Measurements from ENCODE around the gene FOXP1. TPM values are rescaled to one million over a fixed set of nuclear protein-coding genes. Genes with fewer than 3 reads are reported as not detected.

FOXP1 gene
- total and polyA plus RNA-seq, 2 of the 13 experiments (the other 11 are each of a cell fraction or from before 2014, with no cell fraction given): 40.4 to 59.0 TPM

GRCh38 chr3:71432044-71432975 is 151.2 kb downstream of the FOXP1 start:
- Histone ChIP-seq H2AFZ (ENCODE audit: low read length) (no peak overlapping the region), H3K9ac (ENCODE audit: insufficient read depth, low read depth, low read length) (no peak overlapping the region), H3K9me3 (ENCODE audit: low read length) (no peaks in the 10 kb centered on the region), H3K4me3 (replicated peaks in 1 of 3; ENCODE audit: insufficient read depth in 1 of 3, low read depth in 2 of 3, low read length in 3 of 3) (no peak overlapping the region), H3K4me2 (ENCODE audit: low read depth, low read length) (no peak overlapping the region), H3K27ac (ENCODE audit: extremely low read length, insufficient read depth, low read length) (no peak overlapping the region), H3K27me3 (ENCODE audit: control insufficient read depth in 1 of 2, insufficient read depth in 2 of 2, low read length in 2 of 2) (no peaks in the 10 kb centered on the region), H3K36me3 (replicated peaks in 1 of 2; ENCODE audit: control insufficient read depth in 1 of 2, insufficient read depth in 2 of 2, low read length in 2 of 2) (peaks cover 0 to 8% of the 10 kb centered on the region in 2 experiments; a peak in 4 of 5 replicates), H4K20me1 (ENCODE audit: insufficient read depth, low read length) (no peaks in the 10 kb centered on the region; the same call in 1 of the 2 replicates), H3K4me1 (ENCODE audit: insufficient read depth, low read length) (no peaks in the 10 kb centered on the region), H3K79me2 (ENCODE audit: insufficient read depth, low read length) (peaks cover 11% of the 10 kb centered on the region)
- in situ Hi-C loops (cut with HindIII; ENCODE audit: extremely low pct_ligation_motif_present, low pct_unique_long_range_greater_than_20kb): no loop called here
- 97% methylated on average over 17 of the region's 17 CpGs for WGBS (ENCODE audit: low lambda C conversion rate)
- DNase-seq (ENCODE audit: low spot score) (no peak), FAIRE-seq (no peak), ATAC-seq (no peak)
- TSS peak; percentile 16 for BruUV-seq (replicated peaks)
- ChIA-PET CTCF (ENCODE audit: low intra/inter-chr PET ratio, low total read pairs) (no interaction called here), POLR2A (no interaction called here)
- intact Hi-C loops (cut with micrococcal nuclease; ENCODE audit: unreplicated experiment): no loop called here
- TF ChIP-seq DMAP1 (CRISPR knock-in tag; IDR thresholded peaks at IDR 0.05) (no peak), ZNF124 (CRISPR knock-in tag; IDR thresholded peaks at IDR 0.05) (no peak), BCL6 (CRISPR knock-in tag; IDR thresholded peaks at IDR 0.05) (no peak), FOXJ3 (CRISPR knock-in tag; IDR thresholded peaks at IDR 0.05; ENCODE audit: borderline replicate concordance) (no peak), ZBTB40 (IDR thresholded peaks at IDR 0.05) (no peak), ZBTB40 (CRISPR knock-in tag; IDR thresholded peaks at IDR 0.05) (no peak), ZNF33B (CRISPR knock-in tag; IDR thresholded peaks at IDR 0.05) (no peak), PATZ1 (CRISPR knock-in tag; IDR thresholded peaks at IDR 0.05) (no peak), JARID2 (CRISPR knock-in tag; IDR thresholded peaks at IDR 0.05; ENCODE audit: insufficient replicate concordance) (no peak), KLF11 (CRISPR knock-in tag; IDR thresholded peaks at IDR 0.05) (no peak), PRPF4 (IDR thresholded peaks at IDR 0.05; ENCODE audit: low read depth, low read length, poor library complexity, severe bottlenecking) (no peak)
- TF ChIP-seq, protein P1, sequence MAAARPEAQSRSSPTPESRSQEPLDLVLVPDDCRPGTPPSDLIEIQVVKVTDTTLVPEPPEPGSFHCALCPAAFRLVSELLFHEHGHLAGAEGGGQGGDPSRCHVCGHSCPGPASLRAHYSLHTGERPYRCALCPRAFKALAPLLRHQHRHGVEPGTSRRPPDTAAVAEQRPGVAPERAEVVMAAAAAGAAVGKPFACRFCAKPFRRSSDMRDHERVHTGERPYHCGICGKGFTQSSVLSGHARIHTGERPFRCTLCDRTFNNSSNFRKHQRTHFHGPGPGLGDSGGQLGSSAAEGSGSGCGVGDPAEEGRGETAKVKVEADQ (CRISPR knock-in tag; IDR thresholded peaks at IDR 0.05; ENCODE audit: borderline replicate concordance): no peak
